ENCODE data around the gene HCN1. TPM values are rescaled to one million over a fixed set of nuclear protein-coding genes. Genes with fewer than 3 reads are reported as not detected.

HCN1 gene
- total and polyA plus RNA-seq, 2 of the 8 experiments (the other 6 are each of a cell fraction or from before 2014, with no cell fraction given), result 1.1 to 6.7 TPM

DNA sequence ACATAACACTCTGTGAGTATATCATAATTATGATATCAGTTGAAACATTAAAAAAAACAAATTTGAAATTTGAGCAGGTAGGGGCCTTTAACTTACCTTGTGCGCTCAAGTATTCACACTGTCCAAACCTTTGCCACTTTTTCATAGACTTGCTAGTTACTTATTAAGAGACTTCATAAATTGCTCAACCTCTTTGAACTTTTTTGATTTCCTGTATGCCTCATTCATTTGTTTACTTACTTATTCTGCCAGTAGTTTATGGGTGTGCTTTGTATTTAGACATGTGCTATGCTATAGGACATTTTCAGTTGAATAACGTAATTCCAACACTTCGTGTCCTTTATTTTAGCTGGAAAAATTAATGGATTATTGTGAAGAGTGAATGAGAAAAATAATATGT, 204.8 kb downstream of the HCN1 start (continued):
- TF ChIP-seq, protein P1, sequence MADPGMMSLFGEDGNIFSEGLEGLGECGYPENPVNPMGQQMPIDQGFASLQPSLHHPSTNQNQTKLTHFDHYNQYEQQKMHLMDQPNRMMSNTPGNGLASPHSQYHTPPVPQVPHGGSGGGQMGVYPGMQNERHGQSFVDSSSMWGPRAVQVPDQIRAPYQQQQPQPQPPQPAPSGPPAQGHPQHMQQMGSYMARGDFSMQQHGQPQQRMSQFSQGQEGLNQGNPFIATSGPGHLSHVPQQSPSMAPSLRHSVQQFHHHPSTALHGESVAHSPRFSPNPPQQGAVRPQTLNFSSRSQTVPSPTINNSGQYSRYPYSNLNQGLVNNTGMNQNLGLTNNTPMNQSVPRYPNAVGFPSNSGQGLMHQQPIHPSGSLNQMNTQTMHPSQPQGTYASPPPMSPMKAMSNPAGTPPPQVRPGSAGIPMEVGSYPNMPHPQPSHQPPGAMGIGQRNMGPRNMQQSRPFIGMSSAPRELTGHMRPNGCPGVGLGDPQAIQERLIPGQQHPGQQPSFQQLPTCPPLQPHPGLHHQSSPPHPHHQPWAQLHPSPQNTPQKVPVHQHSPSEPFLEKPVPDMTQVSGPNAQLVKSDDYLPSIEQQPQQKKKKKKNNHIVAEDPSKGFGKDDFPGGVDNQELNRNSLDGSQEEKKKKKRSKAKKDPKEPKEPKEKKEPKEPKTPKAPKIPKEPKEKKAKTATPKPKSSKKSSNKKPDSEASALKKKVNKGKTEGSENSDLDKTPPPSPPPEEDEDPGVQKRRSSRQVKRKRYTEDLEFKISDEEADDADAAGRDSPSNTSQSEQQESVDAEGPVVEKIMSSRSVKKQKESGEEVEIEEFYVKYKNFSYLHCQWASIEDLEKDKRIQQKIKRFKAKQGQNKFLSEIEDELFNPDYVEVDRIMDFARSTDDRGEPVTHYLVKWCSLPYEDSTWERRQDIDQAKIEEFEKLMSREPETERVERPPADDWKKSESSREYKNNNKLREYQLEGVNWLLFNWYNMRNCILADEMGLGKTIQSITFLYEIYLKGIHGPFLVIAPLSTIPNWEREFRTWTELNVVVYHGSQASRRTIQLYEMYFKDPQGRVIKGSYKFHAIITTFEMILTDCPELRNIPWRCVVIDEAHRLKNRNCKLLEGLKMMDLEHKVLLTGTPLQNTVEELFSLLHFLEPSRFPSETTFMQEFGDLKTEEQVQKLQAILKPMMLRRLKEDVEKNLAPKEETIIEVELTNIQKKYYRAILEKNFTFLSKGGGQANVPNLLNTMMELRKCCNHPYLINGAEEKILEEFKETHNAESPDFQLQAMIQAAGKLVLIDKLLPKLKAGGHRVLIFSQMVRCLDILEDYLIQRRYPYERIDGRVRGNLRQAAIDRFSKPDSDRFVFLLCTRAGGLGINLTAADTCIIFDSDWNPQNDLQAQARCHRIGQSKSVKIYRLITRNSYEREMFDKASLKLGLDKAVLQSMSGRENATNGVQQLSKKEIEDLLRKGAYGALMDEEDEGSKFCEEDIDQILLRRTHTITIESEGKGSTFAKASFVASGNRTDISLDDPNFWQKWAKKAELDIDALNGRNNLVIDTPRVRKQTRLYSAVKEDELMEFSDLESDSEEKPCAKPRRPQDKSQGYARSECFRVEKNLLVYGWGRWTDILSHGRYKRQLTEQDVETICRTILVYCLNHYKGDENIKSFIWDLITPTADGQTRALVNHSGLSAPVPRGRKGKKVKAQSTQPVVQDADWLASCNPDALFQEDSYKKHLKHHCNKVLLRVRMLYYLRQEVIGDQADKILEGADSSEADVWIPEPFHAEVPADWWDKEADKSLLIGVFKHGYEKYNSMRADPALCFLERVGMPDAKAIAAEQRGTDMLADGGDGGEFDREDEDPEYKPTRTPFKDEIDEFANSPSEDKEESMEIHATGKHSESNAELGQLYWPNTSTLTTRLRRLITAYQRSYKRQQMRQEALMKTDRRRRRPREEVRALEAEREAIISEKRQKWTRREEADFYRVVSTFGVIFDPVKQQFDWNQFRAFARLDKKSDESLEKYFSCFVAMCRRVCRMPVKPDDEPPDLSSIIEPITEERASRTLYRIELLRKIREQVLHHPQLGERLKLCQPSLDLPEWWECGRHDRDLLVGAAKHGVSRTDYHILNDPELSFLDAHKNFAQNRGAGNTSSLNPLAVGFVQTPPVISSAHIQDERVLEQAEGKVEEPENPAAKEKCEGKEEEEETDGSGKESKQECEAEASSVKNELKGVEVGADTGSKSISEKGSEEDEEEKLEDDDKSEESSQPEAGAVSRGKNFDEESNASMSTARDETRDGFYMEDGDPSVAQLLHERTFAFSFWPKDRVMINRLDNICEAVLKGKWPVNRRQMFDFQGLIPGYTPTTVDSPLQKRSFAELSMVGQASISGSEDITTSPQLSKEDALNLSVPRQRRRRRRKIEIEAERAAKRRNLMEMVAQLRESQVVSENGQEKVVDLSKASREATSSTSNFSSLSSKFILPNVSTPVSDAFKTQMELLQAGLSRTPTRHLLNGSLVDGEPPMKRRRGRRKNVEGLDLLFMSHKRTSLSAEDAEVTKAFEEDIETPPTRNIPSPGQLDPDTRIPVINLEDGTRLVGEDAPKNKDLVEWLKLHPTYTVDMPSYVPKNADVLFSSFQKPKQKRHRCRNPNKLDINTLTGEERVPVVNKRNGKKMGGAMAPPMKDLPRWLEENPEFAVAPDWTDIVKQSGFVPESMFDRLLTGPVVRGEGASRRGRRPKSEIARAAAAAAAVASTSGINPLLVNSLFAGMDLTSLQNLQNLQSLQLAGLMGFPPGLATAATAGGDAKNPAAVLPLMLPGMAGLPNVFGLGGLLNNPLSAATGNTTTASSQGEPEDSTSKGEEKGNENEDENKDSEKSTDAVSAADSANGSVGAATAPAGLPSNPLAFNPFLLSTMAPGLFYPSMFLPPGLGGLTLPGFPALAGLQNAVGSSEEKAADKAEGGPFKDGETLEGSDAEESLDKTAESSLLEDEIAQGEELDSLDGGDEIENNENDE (IDR thresholded peaks at IDR 0.05; ENCODE audit: insufficient replicate concordance, low read length), result no peak
- TF ChIP-seq TAF7 (optimal IDR thresholded peaks at IDR 0.05; ENCODE audit: borderline replicate concordance, low read depth, low read length) (no peak), KDM4A (IDR thresholded peaks at IDR 0.05; ENCODE audit: low read depth, low read length, severe bottlenecking) (no peak)

All from H1 (cell line).